ENCODE data around the gene TEKT1. TPM values are rescaled to one million over a fixed set of nuclear protein-coding genes. Genes with fewer than 3 reads are reported as not detected.

Gene TEKT1
- polyA plus RNA-seq, 1 experiment = not detected

GRCh38 chr17:6796887-6797490, 34.5 kb downstream of the TEKT1 start:
- Histone ChIP-seq H3K4me3 (ENCODE audit: low read depth, low read length) (no peak overlapping the region), H3K27me3 (ENCODE audit: control insufficient read depth, insufficient read depth, low read length) (peaks cover 7% of the 10 kb centered on the region), H3K9me3 (ENCODE audit: control insufficient read depth, insufficient read depth, low read length) (no peaks in the 10 kb centered on the region), H3K27ac (ENCODE audit: low read depth, low read length) (no peak overlapping the region)
- ChIA-PET CTCF (interaction anchor here (1.3 to 1.5 kb wide), 2 partner anchors 46 to 114 kb away, joined by 3 read pairs; no protein-coding TSS in a partner anchor), POLR2A (no interaction called here)
- TF ChIP-seq CTCF (IDR thresholded peaks at IDR 0.05; ENCODE audit: low read depth, low read length) = no peak
- no peak for DNase-seq (ENCODE audit: low read depth, low spot score)

GRCh38 chr17:6796017-6796886, 35.3 kb downstream of the TEKT1 start:
- H3K9me3 ChIP-seq (ENCODE audit: control insufficient read depth, insufficient read depth, low read length) = no peaks in the 10 kb centered on the region
- ChIA-PET POLR2A (no interaction called here), CTCF (interaction anchor here (1.3 to 1.5 kb wide), 2 partner anchors 47 to 114 kb away, joined by 3 read pairs; no protein-coding TSS in a partner anchor)
- H3K4me3 ChIP-seq (ENCODE audit: low read depth, low read length) = no peak overlapping the region
- peaks cover 7% of the 10 kb centered on the region for H3K27me3 ChIP-seq (ENCODE audit: control insufficient read depth, insufficient read depth, low read length)
- no peak for TF ChIP-seq CTCF (IDR thresholded peaks at IDR 0.05; ENCODE audit: low read depth, low read length)
- no peak overlapping the region for H3K27ac ChIP-seq (ENCODE audit: low read depth, low read length)
- DNase-seq (ENCODE audit: low read depth, low spot score) = no peak

GRCh38 chr17:6793748-6794493, 37.6 kb downstream of the TEKT1 start:
- TF ChIP-seq CTCF (IDR thresholded peaks at IDR 0.05; ENCODE audit: low read depth, low read length) = no peak
- ChIA-PET POLR2A (no interaction called here), CTCF (no interaction called here)
- Histone ChIP-seq H3K27me3 (ENCODE audit: control insufficient read depth, insufficient read depth, low read length) (peaks cover 13% of the 10 kb centered on the region), H3K9me3 (ENCODE audit: control insufficient read depth, insufficient read depth, low read length) (no peaks in the 10 kb centered on the region), H3K27ac (ENCODE audit: low read depth, low read length) (no peak overlapping the region), H3K4me3 (ENCODE audit: low read depth, low read length) (no peak overlapping the region)
- DNase-seq (ENCODE audit: low read depth, low spot score) = no peak

- Histone ChIP-seq H3K27ac (ENCODE audit: low read depth, low read length) (no peak overlapping the region), H3K9me3 (ENCODE audit: control insufficient read depth, insufficient read depth, low read length) (no peaks in the 10 kb centered on the region), H3K4me3 (ENCODE audit: low read depth, low read length) (no peak overlapping the region), H3K27me3 (ENCODE audit: control insufficient read depth, insufficient read depth, low read length) (peaks cover 10% of the 10 kb centered on the region)
- TF ChIP-seq CTCF (IDR thresholded peaks at IDR 0.05; ENCODE audit: low read depth, low read length) = no peak
- DNase-seq (ENCODE audit: low read depth, low spot score) = no peak
- CTCF ChIA-PET = interaction anchor here (0.6 kb wide), 1 partner anchor 10 kb away, joined by 3 read pairs; no protein-coding TSS in a partner anchor
- POLR2A ChIA-PET = no interaction called here
Observed at GRCh38 chr17:6789146-6789545, 42.4 kb downstream of the TEKT1 start.

Measured in AG04450 (cell line).